Choroid plexus epithelial cell (primary cell): Measurements from ENCODE around the gene SHOC1.

Experiments
- DNase-seq: peaks from one replicate; pipeline ENCODE4 v3.0.0-alpha.2; 2010; ENCODE audit warnings: low read depth
- H3K4me3 ChIP-seq: 2 replicates; pipeline ENCODE4 v1.5.1; 2011; ENCODE audit warnings: low read depth, mild to moderate bottlenecking, control low read depth, low read length, moderate library complexity
- TF ChIP-seq, protein P1 (sequence below): conservative IDR thresholded peaks from 2 replicates; pipeline ENCODE4 v1.5.1; 2011; ENCODE audit warnings: low read depth, mild to moderate bottlenecking, control low read depth, inconsistent platforms, low read length, moderate library complexity

The SHOC1 gene

DNA sequence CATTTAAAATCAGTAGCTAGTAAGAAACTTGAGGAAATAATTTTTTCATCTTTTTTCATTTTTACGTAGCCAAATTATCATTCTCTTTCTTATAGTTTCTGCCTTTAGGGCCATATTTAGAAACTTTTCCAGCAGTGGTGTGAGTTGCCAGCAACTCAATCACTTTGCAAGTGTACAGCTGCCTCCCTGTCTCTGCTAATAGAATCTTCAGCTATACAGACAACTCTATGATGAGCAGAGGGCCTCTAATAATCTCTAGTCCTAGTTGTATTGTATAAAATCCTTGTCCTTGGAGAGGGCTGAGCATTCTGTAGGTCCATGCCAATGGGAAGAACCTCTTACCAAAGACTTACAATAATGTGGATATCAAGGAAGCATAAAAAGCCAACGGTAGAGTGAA, 11.5 kb upstream of the SHOC1 start:
- no peak overlapping the region for H3K4me3 ChIP-seq
- TF ChIP-seq, protein P1, sequence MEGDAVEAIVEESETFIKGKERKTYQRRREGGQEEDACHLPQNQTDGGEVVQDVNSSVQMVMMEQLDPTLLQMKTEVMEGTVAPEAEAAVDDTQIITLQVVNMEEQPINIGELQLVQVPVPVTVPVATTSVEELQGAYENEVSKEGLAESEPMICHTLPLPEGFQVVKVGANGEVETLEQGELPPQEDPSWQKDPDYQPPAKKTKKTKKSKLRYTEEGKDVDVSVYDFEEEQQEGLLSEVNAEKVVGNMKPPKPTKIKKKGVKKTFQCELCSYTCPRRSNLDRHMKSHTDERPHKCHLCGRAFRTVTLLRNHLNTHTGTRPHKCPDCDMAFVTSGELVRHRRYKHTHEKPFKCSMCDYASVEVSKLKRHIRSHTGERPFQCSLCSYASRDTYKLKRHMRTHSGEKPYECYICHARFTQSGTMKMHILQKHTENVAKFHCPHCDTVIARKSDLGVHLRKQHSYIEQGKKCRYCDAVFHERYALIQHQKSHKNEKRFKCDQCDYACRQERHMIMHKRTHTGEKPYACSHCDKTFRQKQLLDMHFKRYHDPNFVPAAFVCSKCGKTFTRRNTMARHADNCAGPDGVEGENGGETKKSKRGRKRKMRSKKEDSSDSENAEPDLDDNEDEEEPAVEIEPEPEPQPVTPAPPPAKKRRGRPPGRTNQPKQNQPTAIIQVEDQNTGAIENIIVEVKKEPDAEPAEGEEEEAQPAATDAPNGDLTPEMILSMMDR: no peak
- no peak for DNase-seq

DNA sequence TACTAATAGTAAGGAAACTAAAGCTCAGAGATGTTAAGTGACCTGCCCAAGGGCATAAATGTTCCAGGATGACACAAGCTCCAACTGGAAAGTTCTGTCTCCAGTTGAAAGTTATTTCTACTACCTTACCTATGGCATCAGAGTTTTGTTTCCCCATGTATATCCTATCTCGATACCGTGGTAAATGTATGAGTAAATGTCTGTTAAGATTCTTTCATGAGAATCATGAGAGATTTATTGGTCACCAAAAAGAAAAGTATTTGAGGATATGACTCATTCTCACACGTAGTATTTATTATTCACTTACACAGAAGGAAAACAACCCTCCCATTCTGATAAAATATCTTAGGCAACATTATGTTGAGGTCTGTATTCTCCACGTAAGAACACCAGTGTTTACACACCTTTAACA, 11.1 kb upstream of the SHOC1 start:
- TF ChIP-seq, protein P1: no peak
- H3K4me3 ChIP-seq: no peak overlapping the region
- peak; percentile 81 for DNase-seq

DNA sequence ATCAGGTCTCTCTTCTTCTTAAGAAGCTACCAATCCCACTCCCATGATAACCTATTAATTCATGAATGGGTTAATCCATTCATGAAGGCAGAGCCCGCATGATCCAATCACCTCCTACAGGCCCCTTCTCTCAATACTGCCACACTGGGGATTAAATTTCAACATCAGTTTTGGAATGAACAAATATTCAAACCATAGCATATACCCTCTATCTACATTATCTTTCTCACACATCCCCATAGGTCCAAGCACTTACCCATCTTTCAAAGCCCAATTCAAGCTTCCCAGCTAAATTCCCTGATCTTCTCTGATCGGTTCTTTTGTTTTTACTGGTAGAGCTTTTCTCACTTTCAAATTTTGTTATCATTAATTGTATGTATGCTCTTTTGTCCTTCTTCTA, 10.5 kb upstream of the SHOC1 start:
- no peak for DNase-seq
- H3K4me3 ChIP-seq: no peak overlapping the region
- TF ChIP-seq, protein P1: no peak

DNA sequence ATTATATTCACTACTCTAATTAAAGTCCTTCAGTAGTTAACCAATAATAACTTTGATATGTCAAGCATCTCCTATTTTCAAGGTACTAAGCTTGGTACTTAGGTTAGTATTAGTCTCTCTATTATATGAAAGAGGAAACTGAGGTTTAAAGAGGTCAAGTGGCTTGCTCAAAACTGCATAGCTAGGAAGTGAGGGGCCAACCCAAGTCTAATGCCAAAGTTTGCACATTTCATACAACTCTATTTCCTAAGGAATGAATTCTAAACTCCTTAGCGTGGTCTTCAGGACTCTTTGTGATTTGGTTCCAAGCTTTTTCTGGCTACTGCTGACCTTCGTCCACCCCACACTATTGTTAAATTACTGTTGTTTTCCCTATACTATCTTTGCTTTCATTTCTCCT, 9.9 kb upstream of the SHOC1 start:
- TF ChIP-seq, protein P1: no peak
- H3K4me3 ChIP-seq: no peak overlapping the region
- no peak for DNase-seq

DNA sequence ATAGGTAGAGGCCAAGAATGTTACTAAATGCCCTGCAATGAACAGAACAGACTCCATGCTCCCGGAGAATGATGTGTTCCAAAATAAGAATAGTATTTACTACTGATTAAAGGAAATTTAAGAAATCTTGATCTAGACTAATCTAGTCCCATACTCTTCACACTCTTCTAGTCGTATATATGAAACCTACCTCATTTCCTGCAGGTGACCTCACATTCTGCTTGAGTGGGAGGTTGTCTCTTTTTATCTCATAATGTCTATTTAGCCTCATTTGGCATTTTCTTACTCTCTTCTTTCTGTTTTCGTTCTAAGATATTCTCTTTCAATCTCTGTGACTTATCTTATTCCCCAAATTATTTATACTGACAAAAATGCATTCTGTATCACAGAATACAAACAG, 9.2 kb upstream of the SHOC1 start:
- TF ChIP-seq, protein P1: no peak
- no peak for DNase-seq

DNA sequence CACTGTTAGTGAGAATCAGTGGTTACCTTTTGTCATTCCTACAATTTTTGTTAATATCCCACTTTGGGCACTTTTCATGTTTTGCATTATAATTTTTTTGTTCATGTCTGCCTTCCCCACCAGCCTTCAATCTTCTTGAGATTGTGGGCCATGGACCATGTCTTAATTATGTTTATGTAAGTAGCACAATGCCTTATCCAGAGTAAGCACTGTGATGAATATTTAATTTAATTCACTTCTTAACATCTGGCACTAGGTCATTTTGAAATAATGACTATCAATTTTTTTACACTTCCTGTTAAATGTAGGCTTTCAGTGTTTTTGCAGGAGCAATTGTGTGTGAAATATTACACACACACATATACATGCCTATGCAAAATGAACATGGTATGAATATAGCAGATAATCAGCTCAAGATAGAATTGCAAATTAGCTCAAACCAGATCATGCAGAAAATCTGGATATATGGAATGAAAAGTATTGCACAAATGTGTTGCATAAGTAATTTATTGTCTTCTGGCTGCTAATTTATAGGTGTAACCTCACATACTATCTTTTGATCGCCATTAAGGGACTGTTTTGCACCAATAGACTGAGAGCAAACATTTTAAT, 5.3 kb upstream of the SHOC1 start:
- no peak for DNase-seq
- H3K4me3 ChIP-seq: no peak overlapping the region
- TF ChIP-seq, protein P1: no peak

More for the DNA sequence above, 9.2 kb upstream of the SHOC1 start:
- no peak overlapping the region for H3K4me3 ChIP-seq

DNA sequence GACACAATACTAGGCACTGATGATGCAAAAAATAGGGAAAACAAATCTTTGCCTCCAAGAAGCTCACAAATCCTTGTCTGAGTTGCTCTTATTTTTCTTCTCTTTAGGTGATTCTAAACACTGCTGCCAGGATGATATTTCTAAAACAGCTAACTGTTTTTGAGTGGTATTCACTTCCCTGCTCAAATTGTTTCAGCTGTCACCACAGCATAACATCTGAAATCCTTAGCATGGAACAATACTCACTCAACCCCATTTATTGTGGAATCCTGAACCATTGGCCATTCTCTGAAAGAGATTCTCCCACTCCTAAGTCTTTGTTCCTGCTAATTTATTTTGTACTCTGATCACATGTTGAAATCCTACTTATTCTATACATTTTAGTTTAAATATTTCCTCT, 4.8 kb upstream of the SHOC1 start:
- no peak overlapping the region for H3K4me3 ChIP-seq
- no peak for DNase-seq
- TF ChIP-seq, protein P1: no peak
